Endothelial cell of umbilical vein (primary cell): ENCODE data around the gene DGAT2L6. TPM values are rescaled to one million over a fixed set of nuclear protein-coding genes. Genes with fewer than 3 reads are reported as not detected.
A peak's percentile ranks its signal among the peaks of the same experiment; 100 is the strongest.

Source experiments
- BruUV-seq: library from RNA; stranded (reverse); fragments of 400-500 nt; replicated peaks from 2 replicates; lab custom pipeline; 2021; lab: Mats Ljungman, UMichigan
- CTCF ChIA-PET: fragments of 300-600, 350-600 bp; sonication (Branson Sonifier 250); formaldehyde crosslinking; loops from one replicate; lab custom pipeline; 2021; ENCODE audit warnings: antibody characterized with exemption, inconsistent platforms; lab: Charles Lee
- POLR2A ChIA-PET: fragments of 300-600, 350-600 bp; sonication (Branson Sonifier 250); formaldehyde crosslinking; loops from one replicate; lab custom pipeline; 2021; ENCODE audit warnings: antibody characterized with exemption, inconsistent platforms; lab: Charles Lee
- DNase-seq: peaks from one replicate; pipeline ENCODE4 v3.0.0-alpha.2; 2011; ENCODE audit warnings: low read depth, low spot score
- FAIRE-seq: peaks from 2 replicates; lab custom pipeline; 2011; peaks lifted over from hg19 to GRCh38; lab: Jason Lieb, UNC
- H2AFZ ChIP-seq: 2 replicates; pipeline ENCODE4 v1.6.0; 2012; ENCODE audit warnings: low read depth, low read length, control low read depth, inconsistent platforms
- H3K27ac ChIP-seq: 2 replicates; pipeline ENCODE4 v1.5.1; 2011; ENCODE audit warnings: low read depth, mild to moderate bottlenecking, control low read depth, low read length, moderate library complexity; ENCODE audit not compliant: insufficient read depth
- H3K27me3 ChIP-seq, 2 experiments: 2 replicates each; pipeline versions ENCODE4 v1.6.0 to v1.6.1; 2011; ENCODE audit warnings: low read length in 2 of 2, mixed read lengths in 1 of 2; ENCODE audit not compliant: control insufficient read depth in 2 of 2, insufficient read depth in 2 of 2
- H3K36me3 ChIP-seq, 2 experiments: 2 replicates in 1 of 2; 3 replicates in 1 of 2; pipeline ENCODE4 v1.5.1; 2011; ENCODE audit warnings: low read length in 2 of 2, mild to moderate bottlenecking in 1 of 2, moderate library complexity in 1 of 2; ENCODE audit not compliant: control insufficient read depth in 2 of 2, insufficient read depth in 2 of 2; ENCODE audit errors: extremely low read depth in 1 of 2
- H3K4me1 ChIP-seq: 3 replicates; pipeline ENCODE4 v1.5.1; 2011; ENCODE audit warnings: mild to moderate bottlenecking, low read length; ENCODE audit not compliant: control insufficient read depth, insufficient read depth; ENCODE audit errors: extremely low read depth
- H3K4me2 ChIP-seq: 2 replicates; pipeline ENCODE4 v1.6.1; 2011; ENCODE audit warnings: low read length, control low read depth, mixed read lengths; ENCODE audit not compliant: insufficient read depth
- H3K4me3 ChIP-seq, 3 experiments: fragments of 200-600 bp in 1 of 3; sonication (generic), shearing (Covaris generic) in 1 of 3; replicated peaks in 1 of 3; 2 replicates each; pipeline ENCODE4 v1.5.1; 2011 to 2016; ENCODE audit warnings: control low read depth in 3 of 3, low read length in 3 of 3, mild to moderate bottlenecking in 2 of 3, inconsistent platforms in 1 of 3, low read depth in 1 of 3, moderate library complexity in 1 of 3; ENCODE audit not compliant: insufficient read depth in 1 of 3
- H3K79me2 ChIP-seq: 2 replicates; pipeline ENCODE4 v1.6.0; 2012; ENCODE audit warnings: low read length, inconsistent platforms; ENCODE audit not compliant: control insufficient read depth, insufficient read depth
- H3K9ac ChIP-seq: replicated peaks from 2 replicates; pipeline ENCODE3; 2011; ENCODE audit warnings: low read length, control low read depth; ENCODE audit not compliant: insufficient read depth; ENCODE audit errors: extremely low read depth
- H3K9me1 ChIP-seq: replicated peaks from 3 replicates; pipeline ENCODE4 v1.6.0; 2011; ENCODE audit warnings: mild to moderate bottlenecking, low read length; ENCODE audit not compliant: control insufficient read depth, insufficient read depth; ENCODE audit errors: extremely low read depth
- H3K9me3 ChIP-seq: replicated peaks from 2 replicates; pipeline ENCODE4 v1.5.1; 2012; ENCODE audit warnings: low read length, inconsistent platforms; ENCODE audit not compliant: control insufficient read depth, insufficient read depth
- H4K20me1 ChIP-seq: replicated peaks from 2 replicates; pipeline ENCODE3; 2011; ENCODE audit warnings: mild to moderate bottlenecking, low read length; ENCODE audit not compliant: control insufficient read depth, insufficient read depth; ENCODE audit errors: extremely low read depth
- CTCF ChIP-seq, 2 donors: IDR thresholded peaks; 1 replicate in 1 of 2; 2 replicates in 1 of 2; pipeline ENCODE4 v1.5.1; 2011; ENCODE audit warnings: low read length in 2 of 2, mild to moderate bottlenecking in 2 of 2, moderate library complexity in 2 of 2, control low read depth in 1 of 2, inconsistent platforms in 1 of 2, low read depth in 1 of 2; ENCODE audit not compliant: insufficient read depth in 1 of 2; ENCODE audit errors: extremely low read depth in 1 of 2
- EZH2 ChIP-seq: IDR thresholded peaks from 2 replicates; pipeline ENCODE4 v1.6.1; 2012; ENCODE audit warnings: borderline replicate concordance, low read depth, mild to moderate bottlenecking, moderate library complexity, low read length, inconsistent platforms; ENCODE audit not compliant: severe bottlenecking
- FOS ChIP-seq: IDR thresholded peaks from 2 replicates; pipeline ENCODE4 v1.6.1; 2011; ENCODE audit warnings: mild to moderate bottlenecking, low read length, moderate library complexity, borderline replicate concordance; ENCODE audit not compliant: insufficient read depth
- GATA2 ChIP-seq: IDR thresholded peaks from 2 replicates; pipeline ENCODE4 v1.7.0; 2011; ENCODE audit warnings: low read depth, mild to moderate bottlenecking, moderate library complexity, mixed read lengths, low read length; ENCODE audit not compliant: insufficient read length, insufficient read depth
- MYC ChIP-seq: IDR thresholded peaks from one replicate; pipeline ENCODE4 v1.6.1; 2011; ENCODE audit warnings: mild to moderate bottlenecking, low read depth, low read length
- POLR2A ChIP-seq: IDR thresholded peaks from 2 replicates; pipeline ENCODE4 v1.6.1; 2012; ENCODE audit warnings: low read depth, mild to moderate bottlenecking, control low read depth, low read length
- dilution Hi-C: fragments of 300-500 bp; cut with MboI; formaldehyde crosslinking; loops from one replicate; pipeline ENCODE4 v1.15.0; 2019; ENCODE audit warnings: low sequenced_read_pairs; ENCODE audit not compliant: extremely low pct_ligation_motif_present
- intact Hi-C: fragments of 100-400 bp; cut with micrococcal nuclease; formaldehyde crosslinking; loops from one replicate; pipeline ENCODE4 v1.10.0; 2022
- polyA plus RNA-seq, 4 experiments: library from polyadenylated mRNA; depleted of rRNA in 3 of 4; stranded (reverse) in 3 of 4; unstranded in 1 of 4; fragments of >200 nt; gene quantifications; 2 replicates each; pipeline versions ENCODE4 v1.2.1 to v1.2.3, GENCODE V29; 2011 to 2012; ENCODE audit warnings: missing spikeins in 1 of 4
- total RNA-seq: library from RNA; stranded (reverse); gene quantifications from 2 replicates; pipeline ENCODE4 v1.2.3, GENCODE V29; 2021

Gene DGAT2L6
- total and polyA plus RNA-seq, 2 donors (not counting 3 experiments of a cell fraction or from before 2014, with no cell fraction given): not detected

GRCh38 chrX:70190225-70190624 is 12.9 kb downstream of the DGAT2L6 start:
- Histone ChIP-seq H3K4me3 (no peak overlapping the region), H3K9ac (no peak overlapping the region), H3K4me1 (no peaks in the 10 kb centered on the region), H3K4me2 (no peak overlapping the region), H3K36me3 (no peaks in the 10 kb centered on the region), H3K9me3 (no peaks in the 10 kb centered on the region), H4K20me1 (no peaks in the 10 kb centered on the region), H2AFZ (no peak overlapping the region), H3K79me2 (no peaks in the 10 kb centered on the region), H3K27me3 (peaks cover 0 to 2% of the 10 kb centered on the region in 2 experiments), H3K27ac (no peak overlapping the region), H3K9me1 (no peaks in the 10 kb centered on the region)
- no peak for TF ChIP-seq EZH2
- no peak for TF ChIP-seq GATA2
- dilution Hi-C loops (no loop called here), intact Hi-C loops (no loop called here)
- ChIA-PET POLR2A (no interaction called here), CTCF (no interaction called here)
- DNase-seq (no peak), FAIRE-seq (no peak)
- BruUV-seq: no TSS peak

GRCh38 chrX:70196961-70197720 is 19.9 kb downstream of the DGAT2L6 start:
- ChIA-PET CTCF (interaction anchor here (0.6 to 1.9 kb wide), 5 partner anchors 23 to 236 kb away, joined by 3 to 5 read pairs (median 3); partner anchors contain the start of gene IGBP1), POLR2A (no interaction called here)
- no peak overlapping the region for H3K27ac ChIP-seq
- dilution Hi-C loops: no loop called here
- intact Hi-C loops: no loop called here
- peaks cover 0 to 1% of the 10 kb centered on the region in 2 experiments for H3K27me3 ChIP-seq
- BruUV-seq: no TSS peak
- no peaks in the 10 kb centered on the region for H3K79me2 ChIP-seq
- no peak overlapping the region for H3K4me3 ChIP-seq
- TF ChIP-seq FOS (no peak), CTCF (IDR thresholded peaks at IDR 0.05; ENCODE audit: extremely low read depth in 1 of 2, insufficient read depth in 1 of 2, low read depth in 1 of 2, low read length in 2 of 2) (peak; percentile 41 to 52), POLR2A (no peak), MYC (no peak)
- FAIRE-seq (peak; percentile 88), DNase-seq (peak; percentile 59)
- H2AFZ ChIP-seq: peak overlapping the region; percentile 21
- no peaks in the 10 kb centered on the region for H3K36me3 ChIP-seq
- no peaks in the 10 kb centered on the region for H3K9me3 ChIP-seq
- H3K9me1 ChIP-seq: no peaks in the 10 kb centered on the region
- H4K20me1 ChIP-seq: no peaks in the 10 kb centered on the region
- H3K9ac ChIP-seq: no peak overlapping the region
- no peaks in the 10 kb centered on the region for H3K4me1 ChIP-seq
- no peak overlapping the region for H3K4me2 ChIP-seq
